Tibial nerve (tissue), 4 donors: ENCODE measurements around the gene FGF10.

ENCODE experiments used
- EP300 ChIP-seq, 2 donors: sonication (generic); formaldehyde crosslinking; IDR thresholded peaks; one replicate each; pipeline ENCODE4 v1.6.1; 2017; ENCODE audit warnings: antibody characterized with exemption in 2 of 2, mild to moderate bottlenecking in 1 of 2
- POLR2A ChIP-seq, 2 donors: fragments of 450-650 bp; IDR thresholded peaks; one replicate each; pipeline ENCODE4 v1.6.1; 2017; ENCODE audit warnings: antibody characterized with exemption in 2 of 2, mild to moderate bottlenecking in 2 of 2, moderate library complexity in 2 of 2
- TF ChIP-seq, protein P1 (sequence below), 5 experiments: fragments of 200-600 bp in 3 of 5; fragments of 450-650 bp in 2 of 5; sonication (generic) in 3 of 5; IDR thresholded peaks; one replicate each; pipeline ENCODE4 v1.5.1; 2016 to 2019; ENCODE audit warnings: antibody characterized with exemption in 5 of 5, mild to moderate bottlenecking in 3 of 5, moderate library complexity in 2 of 5

DNA sequence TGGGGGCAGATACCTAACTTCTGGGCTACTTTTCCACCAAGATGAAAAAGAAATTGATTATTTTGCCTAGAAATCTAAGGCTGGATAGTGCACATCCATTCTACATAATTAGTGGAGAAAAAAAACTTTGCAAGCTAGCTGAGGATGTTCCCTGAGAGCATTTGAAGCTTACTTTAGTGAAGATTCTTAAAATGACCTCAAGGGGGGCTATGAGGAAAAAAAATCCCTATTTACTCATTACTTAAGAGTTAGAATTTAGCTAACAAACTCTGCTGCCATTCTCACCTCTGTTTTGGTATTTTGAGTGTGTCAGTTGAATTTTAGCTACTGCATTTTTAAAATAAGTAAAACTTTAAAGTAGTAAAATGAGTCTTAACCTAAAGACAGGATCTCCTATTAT lies 9.2 kb upstream of the FGF10 start:
- TF ChIP-seq, protein P1, sequence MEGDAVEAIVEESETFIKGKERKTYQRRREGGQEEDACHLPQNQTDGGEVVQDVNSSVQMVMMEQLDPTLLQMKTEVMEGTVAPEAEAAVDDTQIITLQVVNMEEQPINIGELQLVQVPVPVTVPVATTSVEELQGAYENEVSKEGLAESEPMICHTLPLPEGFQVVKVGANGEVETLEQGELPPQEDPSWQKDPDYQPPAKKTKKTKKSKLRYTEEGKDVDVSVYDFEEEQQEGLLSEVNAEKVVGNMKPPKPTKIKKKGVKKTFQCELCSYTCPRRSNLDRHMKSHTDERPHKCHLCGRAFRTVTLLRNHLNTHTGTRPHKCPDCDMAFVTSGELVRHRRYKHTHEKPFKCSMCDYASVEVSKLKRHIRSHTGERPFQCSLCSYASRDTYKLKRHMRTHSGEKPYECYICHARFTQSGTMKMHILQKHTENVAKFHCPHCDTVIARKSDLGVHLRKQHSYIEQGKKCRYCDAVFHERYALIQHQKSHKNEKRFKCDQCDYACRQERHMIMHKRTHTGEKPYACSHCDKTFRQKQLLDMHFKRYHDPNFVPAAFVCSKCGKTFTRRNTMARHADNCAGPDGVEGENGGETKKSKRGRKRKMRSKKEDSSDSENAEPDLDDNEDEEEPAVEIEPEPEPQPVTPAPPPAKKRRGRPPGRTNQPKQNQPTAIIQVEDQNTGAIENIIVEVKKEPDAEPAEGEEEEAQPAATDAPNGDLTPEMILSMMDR (IDR thresholded peaks at IDR 0.05): no peak
- TF ChIP-seq POLR2A (IDR thresholded peaks at IDR 0.05): no peak
- no peak for TF ChIP-seq EP300 (IDR thresholded peaks at IDR 0.05)
